ENCODE measurements around the gene ZDHHC19.

Gene ZDHHC19, protein sequence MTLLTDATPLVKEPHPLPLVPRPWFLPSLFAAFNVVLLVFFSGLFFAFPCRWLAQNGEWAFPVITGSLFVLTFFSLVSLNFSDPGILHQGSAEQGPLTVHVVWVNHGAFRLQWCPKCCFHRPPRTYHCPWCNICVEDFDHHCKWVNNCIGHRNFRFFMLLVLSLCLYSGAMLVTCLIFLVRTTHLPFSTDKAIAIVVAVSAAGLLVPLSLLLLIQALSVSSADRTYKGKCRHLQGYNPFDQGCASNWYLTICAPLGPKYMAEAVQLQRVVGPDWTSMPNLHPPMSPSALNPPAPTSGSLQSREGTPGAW

DNA sequence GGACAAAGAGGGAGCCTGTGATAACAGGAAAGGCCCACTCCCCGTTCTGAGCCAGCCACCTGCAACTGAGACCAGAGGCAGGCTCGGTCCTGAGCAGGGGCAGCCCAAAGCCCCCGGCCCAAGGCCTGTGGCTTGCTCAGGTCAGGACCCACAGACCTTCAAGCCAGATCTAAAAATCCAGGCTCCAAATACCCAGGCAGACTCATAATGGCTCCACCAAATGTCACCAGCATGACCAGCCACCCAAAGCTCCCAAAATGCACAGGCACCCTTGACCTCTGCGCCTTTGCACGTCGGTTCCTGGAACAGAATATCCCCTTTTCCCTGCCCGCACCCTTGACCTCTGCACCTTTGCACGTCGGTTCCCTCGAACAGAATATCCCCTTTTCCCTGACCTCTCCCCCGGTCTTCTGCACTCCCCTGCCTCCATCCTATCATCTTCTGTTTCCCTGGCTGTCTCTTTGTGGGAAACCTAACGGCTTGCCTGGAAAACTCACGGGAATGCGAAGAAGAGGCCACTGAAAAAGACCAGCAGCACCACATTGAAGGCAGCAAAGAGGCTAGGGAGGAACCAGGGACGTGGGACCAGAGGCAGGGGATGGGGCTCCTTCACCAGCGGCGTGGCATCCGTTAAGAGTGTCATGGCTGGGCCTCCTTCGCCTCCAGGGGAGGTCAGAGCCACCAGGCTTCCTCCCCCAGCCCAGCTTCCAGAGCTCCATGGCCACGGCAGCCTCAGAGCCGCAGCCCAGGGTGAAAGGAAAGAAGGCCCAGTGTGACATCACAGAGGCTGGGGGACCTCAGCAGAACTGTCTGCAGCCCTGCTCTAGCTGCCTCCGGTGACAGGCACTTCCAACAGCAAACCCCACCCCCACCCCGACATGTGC, at the start of gene ZDHHC19:
TSS of gene ZDHHC19 (minus strand) at position 728 of the 884 bp plus-strand sequence. CDS start at position 643, 85 bp downstream.
- H3K4me3 ChIP-seq (ENCODE audit: low read depth, low read length): no peak within 1 kb of the TSS
- in situ Hi-C loops (cut with HindIII; ENCODE audit: low sequenced_read_pairs): no loop called here
- no peak for DNase-seq (ENCODE audit: low read depth, low spot score)
- TF ChIP-seq, protein P1, sequence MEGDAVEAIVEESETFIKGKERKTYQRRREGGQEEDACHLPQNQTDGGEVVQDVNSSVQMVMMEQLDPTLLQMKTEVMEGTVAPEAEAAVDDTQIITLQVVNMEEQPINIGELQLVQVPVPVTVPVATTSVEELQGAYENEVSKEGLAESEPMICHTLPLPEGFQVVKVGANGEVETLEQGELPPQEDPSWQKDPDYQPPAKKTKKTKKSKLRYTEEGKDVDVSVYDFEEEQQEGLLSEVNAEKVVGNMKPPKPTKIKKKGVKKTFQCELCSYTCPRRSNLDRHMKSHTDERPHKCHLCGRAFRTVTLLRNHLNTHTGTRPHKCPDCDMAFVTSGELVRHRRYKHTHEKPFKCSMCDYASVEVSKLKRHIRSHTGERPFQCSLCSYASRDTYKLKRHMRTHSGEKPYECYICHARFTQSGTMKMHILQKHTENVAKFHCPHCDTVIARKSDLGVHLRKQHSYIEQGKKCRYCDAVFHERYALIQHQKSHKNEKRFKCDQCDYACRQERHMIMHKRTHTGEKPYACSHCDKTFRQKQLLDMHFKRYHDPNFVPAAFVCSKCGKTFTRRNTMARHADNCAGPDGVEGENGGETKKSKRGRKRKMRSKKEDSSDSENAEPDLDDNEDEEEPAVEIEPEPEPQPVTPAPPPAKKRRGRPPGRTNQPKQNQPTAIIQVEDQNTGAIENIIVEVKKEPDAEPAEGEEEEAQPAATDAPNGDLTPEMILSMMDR (IDR thresholded peaks at IDR 0.05; ENCODE audit: low read depth, low read length): no peak

DNA sequence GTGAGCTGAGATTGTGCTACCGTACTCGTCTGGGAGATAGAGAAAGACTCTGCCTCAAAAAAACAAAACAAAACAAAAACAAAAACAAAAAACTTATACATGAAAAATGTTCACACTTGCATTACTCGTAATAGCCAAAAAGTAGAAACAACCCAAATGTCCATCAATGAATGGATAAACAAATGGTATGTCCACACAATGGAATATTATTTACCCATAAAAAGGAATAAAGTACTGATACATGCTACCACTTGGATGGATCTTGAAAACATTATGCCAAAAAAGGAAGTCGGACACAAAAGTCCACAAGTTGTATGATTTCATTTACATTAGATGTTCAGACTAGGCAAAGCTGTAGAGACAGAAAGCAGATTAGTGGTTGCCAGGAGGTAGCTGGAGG, 49.6 kb upstream of the ZDHHC19 start:
- in situ Hi-C loops (cut with HindIII; ENCODE audit: low sequenced_read_pairs): no loop called here
- H3K4me3 ChIP-seq (ENCODE audit: low read depth, low read length): no peak overlapping the region
- TF ChIP-seq, protein P1 (IDR thresholded peaks at IDR 0.05; ENCODE audit: low read depth, low read length): no peak
- no peak for DNase-seq (ENCODE audit: low read depth, low spot score)

DNA sequence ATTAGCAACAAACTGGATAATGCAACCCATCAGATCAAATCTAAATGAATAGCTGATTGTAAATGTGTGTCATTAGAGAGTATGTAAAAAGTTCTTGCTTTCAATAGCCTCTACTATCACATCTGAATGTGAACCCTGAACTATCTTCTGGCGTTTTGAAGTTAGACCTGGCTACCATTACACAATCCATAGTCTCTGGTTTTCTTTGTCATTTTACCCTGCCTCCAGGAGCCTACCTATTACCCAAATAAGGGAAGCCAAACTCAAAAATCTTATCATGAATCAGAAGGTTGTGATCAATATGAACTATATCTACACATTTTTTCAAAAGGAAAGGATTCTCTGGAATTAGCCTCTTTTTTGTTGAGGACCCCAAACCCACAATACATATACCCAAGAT, 44.6 kb upstream of the ZDHHC19 start:
- TF ChIP-seq, protein P1 (IDR thresholded peaks at IDR 0.05; ENCODE audit: low read depth, low read length): no peak
- H3K4me3 ChIP-seq (ENCODE audit: low read depth, low read length): no peak overlapping the region
- DNase-seq (ENCODE audit: low read depth, low spot score): no peak
- in situ Hi-C loops (cut with HindIII; ENCODE audit: low sequenced_read_pairs): no loop called here

DNA sequence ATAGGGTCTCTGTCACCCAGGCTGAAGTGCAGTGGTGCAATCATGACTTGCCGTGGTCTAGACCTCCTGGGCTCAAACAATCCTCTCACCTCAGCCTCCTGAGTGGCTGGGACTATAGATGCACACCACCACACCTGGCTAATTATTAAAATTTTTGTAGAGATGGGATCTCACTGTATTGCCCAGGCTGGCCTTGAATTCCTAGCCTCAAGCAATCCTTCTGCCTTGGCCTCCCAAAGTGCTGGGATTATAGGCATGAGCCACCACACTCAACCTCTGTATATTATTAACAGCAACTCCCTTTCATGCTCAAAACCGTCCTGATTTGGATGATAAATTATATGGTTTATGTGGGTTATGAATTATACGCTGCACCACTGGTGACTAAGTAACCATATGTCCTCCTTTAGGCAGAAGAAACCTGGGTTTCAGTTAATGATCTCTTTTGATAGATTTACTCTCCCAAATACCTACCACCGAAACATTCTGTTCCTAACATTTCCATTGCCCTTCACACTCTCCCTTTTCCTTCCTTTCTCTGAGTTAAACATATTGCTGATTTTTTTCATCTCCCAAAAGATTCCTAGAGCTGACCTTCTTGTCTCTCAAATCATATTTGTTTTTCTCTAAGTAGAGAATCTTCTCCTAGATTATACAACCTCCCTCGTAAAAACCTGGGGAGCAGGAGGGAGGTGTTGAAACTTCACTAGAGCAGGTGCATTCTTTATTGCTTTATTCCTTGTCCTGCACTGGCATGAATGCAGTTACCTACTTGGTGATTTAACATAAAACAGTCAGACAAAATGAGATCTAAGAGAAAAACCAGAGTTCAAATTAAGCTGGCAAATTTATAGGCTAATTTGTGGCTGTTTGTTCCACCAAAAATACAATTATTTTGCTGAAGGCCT, 43.4 kb upstream of the ZDHHC19 start:
- H3K4me3 ChIP-seq (ENCODE audit: low read depth, low read length): no peak overlapping the region
- in situ Hi-C loops (cut with HindIII; ENCODE audit: low sequenced_read_pairs): no loop called here
- TF ChIP-seq, protein P1 (IDR thresholded peaks at IDR 0.05; ENCODE audit: low read depth, low read length): no peak
- DNase-seq (ENCODE audit: low read depth, low spot score): no peak

DNA sequence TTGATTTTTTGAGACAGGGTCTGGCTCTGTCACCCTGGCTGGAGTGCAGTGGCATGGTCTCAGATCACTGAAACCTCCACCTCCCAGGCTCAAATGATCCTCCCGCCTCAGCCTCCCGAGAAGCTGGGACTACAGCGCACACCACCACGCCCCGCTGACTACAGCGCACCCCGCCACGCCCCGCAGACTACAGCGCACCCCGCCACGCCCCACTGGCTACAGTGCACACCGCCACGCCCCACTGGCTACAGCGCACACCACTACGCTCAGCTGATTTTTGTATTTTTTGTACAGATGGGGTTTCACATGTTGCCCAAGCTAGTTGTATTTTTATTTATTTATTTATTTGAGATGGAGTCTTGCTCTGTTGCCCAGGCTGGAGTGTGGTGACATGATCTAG, 40.7 kb upstream of the ZDHHC19 start:
- H3K4me3 ChIP-seq (ENCODE audit: low read depth, low read length): no peak overlapping the region
- in situ Hi-C loops (cut with HindIII; ENCODE audit: low sequenced_read_pairs): no loop called here
- TF ChIP-seq, protein P1 (IDR thresholded peaks at IDR 0.05; ENCODE audit: low read depth, low read length): no peak
- no peak for DNase-seq (ENCODE audit: low read depth, low spot score)

Measured in astrocyte of the spinal cord (primary cell).